ENCODE measurements around the gene NARF.

NARF gene

GRCh38 chr17:82436601-82437324 is 21.8 kb upstream of the NARF start:
- no peak overlapping the region for H3K9ac ChIP-seq
- no peak for TF ChIP-seq CTCF (IDR thresholded peaks at IDR 0.05)
- H3K4me3 ChIP-seq (ENCODE audit: low read depth, low read length): no peak overlapping the region
- H3K36me3 ChIP-seq (ENCODE audit: control insufficient read depth, insufficient read depth, low read length): no peaks in the 10 kb centered on the region
- no peak overlapping the region for H3K4me2 ChIP-seq (ENCODE audit: low read length)
- no peak overlapping the region for H3K27ac ChIP-seq
- H3K79me2 ChIP-seq: no peaks in the 10 kb centered on the region
- peaks cover 5% of the 10 kb centered on the region for H3K4me1 ChIP-seq
- no peak overlapping the region for H2AFZ ChIP-seq
- H3K27me3 ChIP-seq (ENCODE audit: control insufficient read depth, insufficient read depth, low read length): no peaks in the 10 kb centered on the region
- no peaks in the 10 kb centered on the region for H3K9me3 ChIP-seq (ENCODE audit: control insufficient read depth, low read length)

DNA sequence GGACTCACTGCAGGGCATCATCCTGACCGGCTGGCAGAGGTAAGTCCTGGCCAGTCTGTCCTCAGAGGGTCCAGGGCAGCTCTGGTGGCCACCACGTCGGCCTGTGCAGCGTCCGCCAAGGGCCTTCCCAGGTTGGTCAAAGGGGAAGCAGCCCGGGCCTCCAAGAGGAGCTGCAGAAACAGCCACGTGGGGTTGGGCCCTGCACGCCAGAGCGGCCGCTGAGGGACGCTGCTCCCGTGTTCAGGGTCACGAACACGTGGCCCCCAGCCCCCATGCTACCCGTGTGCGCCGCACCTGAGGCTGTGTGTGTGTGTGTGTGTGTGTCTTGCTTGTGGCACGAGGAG is 21.2 kb upstream of the NARF start:
- TF ChIP-seq CTCF (IDR thresholded peaks at IDR 0.05): no peak
- no peaks in the 10 kb centered on the region for H3K36me3 ChIP-seq (ENCODE audit: control insufficient read depth, insufficient read depth, low read length)
- no peaks in the 10 kb centered on the region for H3K9me3 ChIP-seq (ENCODE audit: control insufficient read depth, low read length)

GRCh38 chr17:82438401-82439193 is 19.9 kb upstream of the NARF start:
- TF ChIP-seq CTCF (IDR thresholded peaks at IDR 0.05): no peak
- Histone ChIP-seq H3K27ac (no peak overlapping the region), H3K36me3 (ENCODE audit: control insufficient read depth, insufficient read depth, low read length) (no peaks in the 10 kb centered on the region)

More for the DNA sequence above, 21.2 kb upstream of the NARF start:
- Histone ChIP-seq H3K27ac (no peak overlapping the region), H3K27me3 (ENCODE audit: control insufficient read depth, insufficient read depth, low read length) (no peaks in the 10 kb centered on the region), H3K4me2 (ENCODE audit: low read length) (no peak overlapping the region), H2AFZ (no peak overlapping the region), H3K9ac (no peak overlapping the region), H3K4me3 (ENCODE audit: low read depth, low read length) (no peak overlapping the region), H3K79me2 (no peaks in the 10 kb centered on the region), H3K4me1 (peaks cover 10% of the 10 kb centered on the region)

DNA sequence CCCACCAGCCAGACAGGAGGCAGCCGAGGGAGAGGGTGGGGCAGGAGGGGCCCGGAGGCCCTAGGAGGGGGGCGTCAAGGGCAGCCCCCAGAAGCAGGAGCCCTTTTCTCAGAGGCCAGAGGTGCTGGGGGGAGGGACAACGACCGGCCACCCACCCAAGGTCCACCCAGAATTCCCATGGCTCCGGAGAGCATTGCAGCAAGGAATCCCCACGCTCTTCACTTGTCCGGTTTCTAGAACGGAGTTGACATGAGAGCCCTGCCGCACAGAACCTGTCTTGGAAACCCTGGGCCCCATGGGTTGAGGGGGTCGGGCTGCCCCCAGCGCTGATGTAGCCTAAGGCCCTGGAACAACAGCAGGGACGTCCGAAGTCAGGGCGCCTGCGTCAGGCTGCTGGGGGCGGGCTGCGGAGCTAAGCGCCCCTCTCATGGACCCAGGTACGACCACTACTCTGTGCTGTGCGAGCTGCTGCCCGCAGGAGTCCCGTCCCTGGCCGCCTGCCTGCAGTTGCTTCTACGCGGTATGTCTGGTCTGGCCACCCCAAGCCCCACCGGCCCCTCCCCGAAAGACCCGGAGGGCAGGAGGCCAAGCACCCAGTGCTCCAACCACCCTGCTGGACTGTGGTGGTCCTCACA is 19.2 kb upstream of the NARF start:
- H3K9me3 ChIP-seq (ENCODE audit: control insufficient read depth, low read length): no peaks in the 10 kb centered on the region
- no peak overlapping the region for H3K4me2 ChIP-seq (ENCODE audit: low read length)
- no peaks in the 10 kb centered on the region for H3K36me3 ChIP-seq (ENCODE audit: control insufficient read depth, insufficient read depth, low read length)
- no peak overlapping the region for H3K4me3 ChIP-seq (ENCODE audit: low read depth, low read length)
- H3K79me2 ChIP-seq: no peaks in the 10 kb centered on the region
- H3K27ac ChIP-seq: no peak overlapping the region
- TF ChIP-seq CTCF (IDR thresholded peaks at IDR 0.05): no peak
- peaks cover 15% of the 10 kb centered on the region for H3K4me1 ChIP-seq
- no peak overlapping the region for H3K9ac ChIP-seq
- H2AFZ ChIP-seq: no peak overlapping the region
- H3K27me3 ChIP-seq (ENCODE audit: control insufficient read depth, insufficient read depth, low read length): no peaks in the 10 kb centered on the region

More at GRCh38 chr17:82438401-82439193, 19.9 kb upstream of the NARF start:
- Histone ChIP-seq H2AFZ (no peak overlapping the region), H3K27me3 (ENCODE audit: control insufficient read depth, insufficient read depth, low read length) (no peaks in the 10 kb centered on the region), H3K4me1 (peaks cover 15% of the 10 kb centered on the region), H3K9ac (no peak overlapping the region), H3K79me2 (no peaks in the 10 kb centered on the region), H3K9me3 (ENCODE audit: control insufficient read depth, low read length) (no peaks in the 10 kb centered on the region), H3K4me3 (ENCODE audit: low read depth, low read length) (no peak overlapping the region), H3K4me2 (ENCODE audit: low read length) (no peak overlapping the region)
